ENCODE measurements around the gene PRPH. TPM values are rescaled to one million over a fixed set of nuclear protein-coding genes. Genes with fewer than 3 reads are reported as not detected.

PRPH gene
- total and polyA plus RNA-seq, 9 of the 15 experiments (the other 6 are each of a cell fraction or from before 2014, with no cell fraction given): 0.27 to 1.9 (median 1.3) TPM; not detected in 1

GRCh38 chr12:49332441-49332861 lies 37.5 kb downstream of the PRPH start:
- no peak for FAIRE-seq
- no peak overlapping the region for H3K4me2 ChIP-seq (ENCODE audit: insufficient read depth, low read length)
- H2AFZ ChIP-seq (ENCODE audit: low read depth, low read length): no peak overlapping the region
- no peaks in the 10 kb centered on the region for H3K9me3 ChIP-seq (replicated peaks; ENCODE audit: control insufficient read depth, insufficient read depth, low read depth, low read length)
- in situ Hi-C loops (cut with MboI) (no loop called here), intact Hi-C loops (cut with micrococcal nuclease) (no loop called here)
- H3K4me1 ChIP-seq (replicated peaks in 1 of 2; ENCODE audit: control insufficient read depth in 2 of 2, insufficient read depth in 2 of 2, low read length in 2 of 2): peaks cover 2 to 31% of the 10 kb centered on the region in 2 experiments; a peak in 4 of 5 replicates
- no peak overlapping the region for H3K9ac ChIP-seq (ENCODE audit: insufficient read depth in 1 of 2, low read depth in 2 of 2, low read length in 2 of 2)
- no peak for DNase-seq (ENCODE audit: extremely low read depth in 1 of 4, low spot score in 3 of 4)
- H3K36me3 ChIP-seq (ENCODE audit: control insufficient read depth, insufficient read depth, low read length): peaks cover 38% of the 10 kb centered on the region; the same call in 2 of the 3 replicates
- peaks cover 3% of the 10 kb centered on the region for H3K9me1 ChIP-seq (ENCODE audit: control insufficient read depth, insufficient read depth, low read length)
- no peak overlapping the region for H3K27ac ChIP-seq (ENCODE audit: extremely low read depth, low read depth, low read length)
- ChIA-PET CTCF (ENCODE audit: low intra/inter-chr PET ratio) (interaction anchor here (1.5 to 1.6 kb wide), 2 partner anchors 10 to 24 kb away, joined by 9 to 11 read pairs; no protein-coding TSS in a partner anchor), POLR2A (interaction anchor here (0.5 to 2.4 kb wide), 6 partner anchors 10 to 244 kb away, joined by 3 to 32 read pairs (median 4); partner anchors contain the start of genes PRPH and TROAP)
- H3K4me3 ChIP-seq: no peak overlapping the region
- WGBS (ENCODE audit: insufficient coverage, low coverage, missing lambda C conversion rate): 80% methylated on average over 15 of the region's 17 CpGs
- BruUV-seq (replicated peaks): no TSS peak
- no peaks in the 10 kb centered on the region for H3K27me3 ChIP-seq (ENCODE audit: control insufficient read depth in 2 of 2, insufficient read depth in 2 of 2, low read length in 2 of 2)
- H3K79me2 ChIP-seq (ENCODE audit: control insufficient read depth, insufficient read depth, low read length): no peaks in the 10 kb centered on the region
- TF ChIP-seq TCF3 (CRISPR knock-in tag; IDR thresholded peaks at IDR 0.05): no peak
- no peak for TF ChIP-seq ZNF175 (CRISPR knock-in tag; IDR thresholded peaks at IDR 0.05; ENCODE audit: low read depth)
- no peak for TF ChIP-seq EHMT2 (IDR thresholded peaks at IDR 0.05)
- TF ChIP-seq STAT5B (CRISPR knock-in tag; IDR thresholded peaks at IDR 0.05): no peak
- TF ChIP-seq ZNF75A (CRISPR knock-in tag; IDR thresholded peaks at IDR 0.05): no peak
- H4K20me1 ChIP-seq (replicated peaks; ENCODE audit: control insufficient read depth, insufficient read depth, low read length): no peaks in the 10 kb centered on the region
- no peak for ATAC-seq

GRCh38 chr12:49332891-49333371 lies 38.0 kb downstream of the PRPH start:
- H2AFZ ChIP-seq (ENCODE audit: low read depth, low read length): no peak overlapping the region
- H3K4me1 ChIP-seq (replicated peaks in 1 of 2; ENCODE audit: control insufficient read depth in 2 of 2, insufficient read depth in 2 of 2, low read length in 2 of 2): peaks cover 6 to 36% of the 10 kb centered on the region in 2 experiments
- ChIA-PET POLR2A (interaction anchor here (0.5 to 2.4 kb wide), 5 partner anchors 8 to 211 kb away, joined by 3 to 32 read pairs (median 6); partner anchors contain the start of genes PRPH and TROAP), CTCF (ENCODE audit: low intra/inter-chr PET ratio) (interaction anchor here (1.3 to 1.5 kb wide), 2 partner anchors 10 to 45 kb away, joined by 4 to 9 read pairs; no protein-coding TSS in a partner anchor)
- H3K27me3 ChIP-seq (ENCODE audit: control insufficient read depth in 2 of 2, insufficient read depth in 2 of 2, low read length in 2 of 2): no peaks in the 10 kb centered on the region
- no peak overlapping the region for H3K27ac ChIP-seq (ENCODE audit: extremely low read depth, low read depth, low read length)
- peaks cover 3% of the 10 kb centered on the region for H3K9me1 ChIP-seq (ENCODE audit: control insufficient read depth, insufficient read depth, low read length)
- no peak for ATAC-seq
- no peak for FAIRE-seq
- peaks cover 33% of the 10 kb centered on the region; the same call in 2 of the 3 replicates for H3K36me3 ChIP-seq (ENCODE audit: control insufficient read depth, insufficient read depth, low read length)
- no peaks in the 10 kb centered on the region for H3K9me3 ChIP-seq (replicated peaks; ENCODE audit: control insufficient read depth, insufficient read depth, low read depth, low read length)
- H3K9ac ChIP-seq (ENCODE audit: insufficient read depth in 1 of 2, low read depth in 2 of 2, low read length in 2 of 2): no peak overlapping the region
- H4K20me1 ChIP-seq (replicated peaks; ENCODE audit: control insufficient read depth, insufficient read depth, low read length): no peaks in the 10 kb centered on the region
- in situ Hi-C loops (cut with MboI) (no loop called here), intact Hi-C loops (cut with micrococcal nuclease) (no loop called here)
- H3K79me2 ChIP-seq (ENCODE audit: control insufficient read depth, insufficient read depth, low read length): no peaks in the 10 kb centered on the region
- no peak overlapping the region for H3K4me2 ChIP-seq (ENCODE audit: insufficient read depth, low read length)
- BruUV-seq (replicated peaks): no TSS peak
- no peak overlapping the region for H3K4me3 ChIP-seq
- DNase-seq (ENCODE audit: extremely low read depth in 1 of 4, low spot score in 3 of 4): no peak
- 94% methylated on average over 22 of the region's 40 CpGs for WGBS (ENCODE audit: insufficient coverage, low coverage, missing lambda C conversion rate)
- no peak for TF ChIP-seq HBP1 (CRISPR knock-in tag; IDR thresholded peaks at IDR 0.05)
- no peak for TF ChIP-seq CBFA2T3 (IDR thresholded peaks at IDR 0.05)
- 0 out of 2 replicates have a peak, but pooled peaks have one; percentile 21 for TF ChIP-seq RBFOX2 (IDR thresholded peaks at IDR 0.05; ENCODE audit: low read depth, low read length)
- no peak for TF ChIP-seq CCNT2 (IDR thresholded peaks at IDR 0.05; ENCODE audit: borderline replicate concordance, extremely low read depth, insufficient read length, low read depth, low read length)
- peak; percentile 62 for TF ChIP-seq POLR2G (IDR thresholded peaks at IDR 0.05; ENCODE audit: low read depth, low read length)
- TF ChIP-seq ZNF316 (IDR thresholded peaks at IDR 0.05): no peak
- no peak for TF ChIP-seq RFX1 (IDR thresholded peaks at IDR 0.05)
- no peak for TF ChIP-seq YY1 (IDR thresholded peaks at IDR 0.05; ENCODE audit: borderline replicate concordance in 1 of 3, control insufficient read depth in 1 of 3, extremely low read depth in 1 of 3, insufficient read depth in 3 of 3, insufficient read length in 1 of 3, insufficient replicate concordance in 2 of 3, low read depth in 1 of 3, low read length in 2 of 3)

Data from K562 (cell line).